Measurements from ENCODE around the gene SEMA4A.

GRCh38 chr1:156146769-156147405 lies 6.5 kb upstream of the SEMA4A start:
- TF ChIP-seq, protein P1, sequence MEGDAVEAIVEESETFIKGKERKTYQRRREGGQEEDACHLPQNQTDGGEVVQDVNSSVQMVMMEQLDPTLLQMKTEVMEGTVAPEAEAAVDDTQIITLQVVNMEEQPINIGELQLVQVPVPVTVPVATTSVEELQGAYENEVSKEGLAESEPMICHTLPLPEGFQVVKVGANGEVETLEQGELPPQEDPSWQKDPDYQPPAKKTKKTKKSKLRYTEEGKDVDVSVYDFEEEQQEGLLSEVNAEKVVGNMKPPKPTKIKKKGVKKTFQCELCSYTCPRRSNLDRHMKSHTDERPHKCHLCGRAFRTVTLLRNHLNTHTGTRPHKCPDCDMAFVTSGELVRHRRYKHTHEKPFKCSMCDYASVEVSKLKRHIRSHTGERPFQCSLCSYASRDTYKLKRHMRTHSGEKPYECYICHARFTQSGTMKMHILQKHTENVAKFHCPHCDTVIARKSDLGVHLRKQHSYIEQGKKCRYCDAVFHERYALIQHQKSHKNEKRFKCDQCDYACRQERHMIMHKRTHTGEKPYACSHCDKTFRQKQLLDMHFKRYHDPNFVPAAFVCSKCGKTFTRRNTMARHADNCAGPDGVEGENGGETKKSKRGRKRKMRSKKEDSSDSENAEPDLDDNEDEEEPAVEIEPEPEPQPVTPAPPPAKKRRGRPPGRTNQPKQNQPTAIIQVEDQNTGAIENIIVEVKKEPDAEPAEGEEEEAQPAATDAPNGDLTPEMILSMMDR (IDR thresholded peaks at IDR 0.05): no peak
- no peak for TF ChIP-seq POLR2A (IDR thresholded peaks at IDR 0.05)
- TF ChIP-seq EP300 (IDR thresholded peaks at IDR 0.05): no peak
